ENCODE measurements around the gene BICDL1.

DNA sequence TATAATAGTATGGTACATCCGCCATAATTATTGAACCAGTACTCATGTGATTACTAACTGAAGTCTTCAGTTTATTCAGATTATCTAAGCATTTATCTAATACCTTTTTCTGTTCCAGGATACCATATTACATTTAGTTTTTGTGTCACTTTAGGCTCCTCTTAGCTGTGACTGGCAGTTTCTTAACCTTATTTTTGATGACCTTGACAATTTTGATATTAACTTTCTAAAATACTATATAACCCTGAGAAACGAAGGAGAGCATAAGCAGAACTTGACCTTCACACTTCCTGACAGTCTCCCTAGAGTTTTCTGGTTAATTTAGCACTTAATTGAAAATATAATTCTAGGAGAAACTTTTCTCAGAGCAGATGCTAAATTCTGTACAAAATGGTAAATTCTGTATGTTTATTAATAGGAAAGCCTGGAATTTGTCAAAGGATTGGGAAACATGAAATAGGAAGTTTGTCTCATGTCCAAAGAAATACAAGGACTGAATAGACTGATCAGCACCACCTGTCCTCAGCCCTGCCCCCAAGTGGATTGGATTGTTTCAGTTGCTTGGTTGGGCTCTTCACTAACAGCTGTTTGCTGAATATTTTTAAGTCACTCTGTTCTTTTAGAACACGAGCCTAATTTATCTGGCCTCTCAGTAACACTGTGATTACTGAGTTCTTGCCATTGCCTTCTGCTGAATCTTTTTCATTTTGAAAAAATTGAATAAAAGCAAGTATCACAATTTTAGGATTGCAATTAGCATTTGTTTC, 6.0 kb downstream of the BICDL1 start:
- TF ChIP-seq, protein P1, sequence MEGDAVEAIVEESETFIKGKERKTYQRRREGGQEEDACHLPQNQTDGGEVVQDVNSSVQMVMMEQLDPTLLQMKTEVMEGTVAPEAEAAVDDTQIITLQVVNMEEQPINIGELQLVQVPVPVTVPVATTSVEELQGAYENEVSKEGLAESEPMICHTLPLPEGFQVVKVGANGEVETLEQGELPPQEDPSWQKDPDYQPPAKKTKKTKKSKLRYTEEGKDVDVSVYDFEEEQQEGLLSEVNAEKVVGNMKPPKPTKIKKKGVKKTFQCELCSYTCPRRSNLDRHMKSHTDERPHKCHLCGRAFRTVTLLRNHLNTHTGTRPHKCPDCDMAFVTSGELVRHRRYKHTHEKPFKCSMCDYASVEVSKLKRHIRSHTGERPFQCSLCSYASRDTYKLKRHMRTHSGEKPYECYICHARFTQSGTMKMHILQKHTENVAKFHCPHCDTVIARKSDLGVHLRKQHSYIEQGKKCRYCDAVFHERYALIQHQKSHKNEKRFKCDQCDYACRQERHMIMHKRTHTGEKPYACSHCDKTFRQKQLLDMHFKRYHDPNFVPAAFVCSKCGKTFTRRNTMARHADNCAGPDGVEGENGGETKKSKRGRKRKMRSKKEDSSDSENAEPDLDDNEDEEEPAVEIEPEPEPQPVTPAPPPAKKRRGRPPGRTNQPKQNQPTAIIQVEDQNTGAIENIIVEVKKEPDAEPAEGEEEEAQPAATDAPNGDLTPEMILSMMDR (IDR thresholded peaks at IDR 0.05 in 2 of 3, conservative IDR thresholded peaks at IDR 0.05 in 1 of 3; ENCODE audit: borderline replicate concordance in 1 of 3, insufficient read depth in 1 of 3, low read depth in 2 of 3, low read length in 2 of 3): no peak
- TF ChIP-seq EZH2 (IDR thresholded peaks at IDR 0.05) (no peak), ZFX (IDR thresholded peaks at IDR 0.05) (no peak), EZH2phosphoT487 (IDR thresholded peaks at IDR 0.05; ENCODE audit: borderline replicate concordance) (no peak)
